NCI-H510A (cell line): ENCODE results near the gene ATP2C1.

Experiments
- DNase-seq: peaks from one replicate; lab custom pipeline; 2025; lab: John Stamatoyannopoulos, UW

ATP2C1 gene

DNA sequence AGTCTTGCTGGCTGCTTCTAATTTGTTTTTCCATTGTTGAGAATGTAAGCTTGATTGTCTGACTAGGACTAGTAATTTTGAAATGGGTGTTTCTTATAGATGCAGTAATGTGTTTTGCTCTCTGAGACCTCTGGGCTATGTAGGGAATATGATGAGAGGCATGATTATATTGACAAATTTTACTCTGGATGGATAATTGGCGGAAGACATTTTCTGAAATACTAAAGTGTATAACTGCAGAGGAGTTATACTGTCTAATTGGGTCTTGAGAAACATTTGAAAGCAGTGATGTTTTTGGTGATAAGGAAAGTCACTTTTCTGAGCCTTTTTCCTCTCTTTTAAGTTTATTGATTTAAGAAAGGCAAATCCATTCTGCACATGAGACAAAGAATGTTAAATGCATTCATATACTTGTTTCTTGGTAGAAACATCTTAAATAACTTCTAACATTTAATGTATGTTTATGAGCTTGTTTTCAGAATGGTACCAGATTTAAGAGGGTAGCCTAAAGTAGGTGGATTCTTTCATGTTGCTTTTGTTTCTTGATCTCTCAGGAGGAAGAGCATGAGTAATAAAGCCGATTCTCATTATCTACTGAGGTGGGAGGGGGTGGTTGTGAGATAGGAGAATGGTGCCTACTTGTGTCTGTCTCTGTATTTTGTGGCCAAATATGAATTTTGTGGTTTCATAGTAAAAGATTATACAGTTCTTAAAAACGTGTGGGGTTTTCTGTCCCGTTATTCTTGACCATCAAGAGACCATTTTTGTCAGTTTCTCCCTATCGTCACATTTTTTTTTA is 2.0 kb downstream of the ATP2C1 start:
- DNase-seq, result no peak

GRCh38 chr3:130897316-130897715 is 3.4 kb downstream of the ATP2C1 start:
- DNase-seq, result no peak

DNA sequence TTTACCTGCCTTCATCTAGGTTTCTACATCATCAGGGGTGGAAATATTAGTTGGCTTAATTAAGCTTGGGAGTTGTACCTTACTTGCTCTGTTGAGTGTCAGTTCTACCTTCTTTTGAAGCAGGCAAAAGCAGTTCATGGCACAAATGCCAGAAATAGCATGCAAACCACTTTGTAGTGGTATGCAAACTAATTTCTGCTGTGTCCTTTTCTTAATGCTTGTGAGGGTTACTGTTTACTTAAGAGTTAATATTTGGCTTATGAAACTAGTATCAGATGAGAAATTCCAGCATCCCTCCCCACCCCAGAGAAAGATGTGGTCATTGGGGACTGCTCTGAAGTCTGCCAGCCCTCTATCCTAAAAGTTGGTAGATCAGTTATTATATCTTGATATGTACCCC is 7.1 kb downstream of the ATP2C1 start:
- DNase-seq, result no peak

DNA sequence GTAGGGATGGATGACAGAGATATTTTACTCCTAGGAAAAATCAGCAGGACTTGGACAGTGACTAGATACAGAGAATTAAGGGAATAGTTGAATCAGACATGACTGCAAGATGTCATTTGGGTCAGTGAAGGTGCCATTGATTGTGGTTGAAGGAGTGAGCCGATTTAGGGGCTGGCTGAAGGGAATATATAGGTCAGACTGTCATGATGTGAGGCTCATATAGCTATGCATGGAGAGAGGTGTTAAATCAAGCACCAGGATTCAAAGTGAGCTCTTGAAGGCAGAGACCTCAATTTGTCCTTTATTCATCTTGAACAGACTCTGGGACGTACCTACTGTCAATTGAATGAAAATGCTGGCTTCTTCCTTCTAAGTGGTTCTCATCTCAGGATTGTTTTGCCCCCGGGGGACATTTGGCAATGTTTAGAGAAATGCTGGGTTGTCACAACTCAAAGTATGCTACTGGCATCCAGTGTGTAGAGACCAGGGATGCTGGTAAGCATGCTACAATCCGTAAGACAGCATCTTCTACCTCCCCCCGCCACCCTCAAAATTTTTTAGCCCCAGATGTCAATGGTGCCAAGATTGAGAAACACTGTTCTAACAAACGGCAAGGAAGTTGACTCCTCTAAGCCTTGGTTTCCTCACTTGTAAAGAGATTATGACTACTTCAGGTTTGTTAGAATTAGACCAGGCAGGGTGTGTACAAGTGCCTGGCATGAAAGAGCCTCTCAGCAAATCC is 7.8 kb downstream of the ATP2C1 start:
- DNase-seq, result no peak

DNA sequence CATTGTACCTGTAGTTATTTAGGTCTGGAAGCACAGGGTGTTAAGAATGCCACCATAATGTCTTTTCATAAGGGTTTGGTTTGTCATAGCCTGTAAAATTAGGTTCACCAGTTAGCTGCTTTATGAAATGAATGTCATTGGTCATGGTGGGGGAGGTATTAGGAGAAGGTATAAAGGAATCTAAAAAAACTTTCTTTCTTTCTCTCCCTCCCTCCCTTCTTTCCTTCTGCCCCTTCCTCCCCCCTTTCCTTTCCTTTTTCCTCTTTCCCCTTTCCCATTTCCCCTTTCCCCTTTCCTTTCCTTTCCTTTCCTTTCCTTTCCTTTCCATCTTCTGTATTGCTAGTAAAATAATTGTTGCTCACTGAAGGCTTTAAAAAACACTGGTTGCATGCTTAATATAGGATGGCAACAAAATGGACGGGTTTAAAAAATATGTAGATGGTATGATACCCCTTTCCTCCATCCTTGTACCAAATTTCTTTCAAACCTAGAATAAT is 9.6 kb downstream of the ATP2C1 start:
- no peak for DNase-seq

DNA sequence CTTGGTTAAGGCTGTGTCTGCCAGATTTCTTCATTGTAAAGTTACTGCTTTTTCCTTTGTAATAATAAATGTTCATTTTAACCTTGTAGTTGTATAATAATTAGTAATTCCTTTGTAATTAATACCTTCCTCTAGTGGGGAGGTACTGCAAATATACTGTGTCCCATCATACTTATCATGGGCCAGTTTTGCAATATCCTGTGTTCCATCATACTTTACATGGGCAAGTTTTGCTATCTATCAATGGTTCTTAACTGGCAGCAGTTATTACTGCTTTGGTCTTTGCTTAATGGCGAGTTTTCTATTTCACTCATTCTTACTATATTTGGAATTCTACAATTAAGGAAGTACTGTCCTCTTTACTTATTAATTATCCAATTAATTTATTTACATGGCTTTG is 10.6 kb downstream of the ATP2C1 start:
- DNase-seq, result no peak

DNA sequence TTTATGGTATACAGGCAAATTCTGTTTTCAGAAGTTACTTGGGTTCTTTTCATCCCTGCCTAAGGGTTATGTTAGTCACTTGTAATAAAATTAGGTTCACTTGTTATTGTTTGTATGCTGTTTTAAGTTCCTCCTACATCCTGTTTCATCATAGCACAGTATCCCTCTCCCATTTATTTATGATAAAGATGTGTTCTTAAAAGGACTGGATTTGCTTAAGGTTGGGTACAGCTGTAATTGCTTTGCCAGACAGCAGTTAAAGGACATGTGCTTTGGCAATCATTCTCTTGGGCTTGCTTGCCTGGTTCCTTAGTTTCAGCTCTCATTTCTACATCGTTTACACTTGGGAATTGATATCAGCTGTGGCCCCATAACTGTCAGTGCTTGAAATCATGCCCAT is 11.7 kb downstream of the ATP2C1 start:
- DNase-seq, result no peak

- no peak for DNase-seq
These were observed 12.6 kb downstream of the ATP2C1 start for GRCh38 chr3:130906374-130906995.

GRCh38 chr3:130907500-130907899 is 13.6 kb downstream of the ATP2C1 start:
- no peak for DNase-seq

DNA sequence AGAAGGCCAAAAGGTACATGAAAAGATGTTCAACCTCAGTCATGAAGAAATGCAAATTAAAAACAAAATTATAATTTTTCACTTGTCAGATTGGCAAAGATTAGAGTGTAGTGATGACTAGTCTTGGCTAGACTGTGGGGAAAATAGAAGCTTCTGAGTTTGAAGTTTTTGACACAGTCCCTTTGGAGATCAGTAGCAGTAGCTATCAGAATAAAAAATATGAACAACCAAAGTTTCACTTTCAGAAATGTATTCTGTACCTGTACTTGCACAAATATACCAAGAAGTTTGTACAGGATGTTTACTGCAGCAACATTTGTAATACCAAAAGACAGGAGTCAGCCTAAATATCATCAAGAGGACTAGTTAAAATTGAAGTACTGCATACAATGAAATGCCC is 14.1 kb downstream of the ATP2C1 start:
- DNase-seq, result no peak

DNA sequence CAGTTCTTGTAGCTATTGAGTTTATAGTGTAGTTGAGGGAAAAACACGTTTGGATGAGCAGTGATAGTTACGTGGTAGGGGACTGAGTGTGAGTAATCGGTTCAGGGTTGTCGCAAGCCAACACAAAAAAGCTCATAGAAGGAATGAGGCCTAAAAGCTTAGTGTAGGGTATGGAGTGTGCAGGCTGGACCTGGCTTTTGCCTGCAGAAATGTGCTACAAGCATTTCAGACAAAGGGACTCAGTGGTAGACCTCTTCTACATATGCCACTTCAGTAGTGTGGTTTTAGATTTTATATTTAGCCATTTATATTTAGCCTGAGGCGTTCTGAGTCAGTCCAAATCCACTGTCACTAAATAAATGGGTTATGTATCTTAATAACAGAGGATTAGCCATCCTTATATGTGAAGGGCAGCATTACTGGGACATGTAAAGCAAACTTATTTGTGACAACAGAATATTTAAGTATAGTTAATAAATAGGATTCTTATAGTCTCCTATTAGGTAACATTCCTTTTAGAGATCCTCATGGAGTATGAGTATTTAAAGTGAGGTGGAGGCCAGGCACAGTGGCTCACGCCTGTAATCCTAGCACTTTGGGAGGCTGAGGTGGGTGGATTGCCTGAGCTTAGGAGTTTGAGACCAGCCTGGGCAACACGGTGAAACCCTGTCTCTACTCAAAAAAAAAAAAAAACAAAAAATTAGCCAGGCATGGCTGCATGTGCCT is 21.8 kb downstream of the ATP2C1 start:
- no peak for DNase-seq

- DNase-seq, result no peak
These were observed 22.8 kb downstream of the ATP2C1 start for GRCh38 chr3:130916507-130917167.

- no peak for DNase-seq
These were observed 24.4 kb downstream of the ATP2C1 start for GRCh38 chr3:130918328-130918727.

- no peak for DNase-seq
These were observed 31.7 kb downstream of the ATP2C1 start for GRCh38 chr3:130925628-130926027.

- DNase-seq, result no peak
These were observed 32.6 kb downstream of the ATP2C1 start for GRCh38 chr3:130926504-130926903.

DNA sequence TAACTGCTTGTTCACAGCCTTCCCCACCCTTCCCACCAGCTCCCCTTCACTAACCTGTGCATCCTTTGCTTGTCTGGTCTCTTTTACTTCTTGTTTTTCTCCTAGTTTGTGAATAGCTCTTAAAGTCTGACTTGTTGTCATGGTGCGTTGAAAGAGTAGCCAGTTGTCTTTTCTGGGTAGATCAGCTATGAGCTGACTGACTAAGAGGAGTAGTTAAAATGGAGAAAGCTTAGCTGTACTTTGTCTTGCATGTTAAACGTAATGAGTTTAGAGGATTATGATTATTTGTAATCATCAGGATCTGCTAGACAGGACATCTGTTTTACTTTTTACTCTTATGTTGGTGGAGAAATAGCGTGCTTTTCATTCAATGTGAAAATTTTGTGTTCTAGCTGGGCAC is 35.9 kb downstream of the ATP2C1 start:
- DNase-seq, result no peak

- no peak for DNase-seq
These were observed 39.1 kb downstream of the ATP2C1 start for GRCh38 chr3:130932979-130933378.

- DNase-seq, result no peak
These were observed 40.0 kb downstream of the ATP2C1 start for GRCh38 chr3:130933801-130934345.

GRCh38 chr3:130934442-130935089 is 40.7 kb downstream of the ATP2C1 start:
- no peak for DNase-seq

DNA sequence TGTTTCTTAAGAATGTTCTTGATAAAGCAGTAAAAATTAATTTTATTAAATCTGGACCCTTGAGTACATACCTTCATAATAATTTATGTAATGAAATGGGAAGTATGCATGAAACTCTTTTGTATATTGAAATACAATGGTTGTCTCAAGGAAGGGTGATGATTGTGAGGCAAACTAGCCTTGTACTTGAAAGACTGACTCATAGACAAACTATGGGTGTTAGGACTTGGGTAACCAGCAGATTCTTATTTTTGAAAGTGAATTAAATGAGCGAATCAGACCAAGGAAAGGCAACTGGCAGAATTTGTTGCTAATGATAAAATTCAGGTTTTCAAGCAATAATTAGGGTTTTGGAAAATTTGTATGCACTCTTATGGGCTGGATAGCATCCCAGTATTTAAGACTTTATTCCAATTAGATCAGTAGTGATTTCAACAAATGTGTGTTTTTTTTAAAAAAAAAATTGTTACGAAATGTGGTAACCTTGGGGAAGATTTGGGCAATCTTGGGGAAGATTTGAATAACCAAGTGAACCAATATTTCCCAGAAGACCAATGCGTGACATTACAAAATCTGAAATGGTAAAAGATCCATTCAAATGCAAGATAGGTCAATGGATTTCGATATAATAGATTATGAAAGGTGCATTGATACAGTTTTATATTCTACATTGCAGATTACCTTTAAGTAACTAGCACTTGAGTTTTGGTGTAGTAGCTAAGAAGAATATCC is 42.0 kb downstream of the ATP2C1 start:
- no peak for DNase-seq
